ENCODE results near the gene OXSR1. TPM values are rescaled to one million over a fixed set of nuclear protein-coding genes. Genes with fewer than 3 reads are reported as not detected.

The OXSR1 gene
- polyA plus RNA-seq, 2 of the 4 experiments (the other 2 are of a cell fraction): 30.2 to 44.0 TPM

DNA sequence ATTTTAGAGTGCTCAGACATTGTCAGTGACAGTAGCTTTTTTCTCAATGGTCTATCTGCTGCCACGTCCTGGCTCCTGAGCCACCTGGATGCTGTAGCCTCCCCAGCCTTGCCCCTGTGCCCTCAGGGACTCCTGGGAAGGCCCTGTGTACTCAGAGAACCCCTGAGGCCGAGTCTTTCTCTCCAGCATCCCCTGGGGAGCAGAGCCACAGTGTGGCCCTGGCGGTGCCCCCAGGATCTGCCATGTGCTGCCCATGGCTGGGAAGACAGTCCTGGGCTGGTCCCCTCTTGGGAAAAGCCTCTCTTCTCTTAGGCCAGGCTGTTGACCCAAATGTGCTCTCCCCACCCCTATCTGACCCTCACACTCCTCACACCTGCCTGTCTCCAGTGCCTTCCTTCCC is 21.8 kb upstream of the OXSR1 start:
- Histone ChIP-seq H3K9me3 (peaks cover 17% of the 10 kb centered on the region), H3K4me3 (no peak overlapping the region), H3K27ac (no peak overlapping the region), H3K4me2 (no peak overlapping the region), H3K4me1 (peaks cover 8% of the 10 kb centered on the region; the same call in 1 of the 3 replicates)
- FAIRE-seq (no peak), DNase-seq (ENCODE audit: low read depth in 1 of 2, low spot score in 1 of 2) (no peak), ATAC-seq (no peak)
- ChIA-PET POLR2A (no interaction called here), CTCF (interaction anchor here (1.1 to 1.4 kb wide), 3 partner anchors 8 to 21 kb away, joined by 3 read pairs; no protein-coding TSS in a partner anchor)
- WGBS (ENCODE audit: missing lambda C conversion rate): 42% methylated on average over 3 of the region's 3 CpGs
- TF ChIP-seq HOXA7 (CRISPR knock-in tag; IDR thresholded peaks at IDR 0.05) (no peak), JUNB (IDR thresholded peaks at IDR 0.05) (no peak), MAX (IDR thresholded peaks at IDR 0.05) (no peak), CHD4 (IDR thresholded peaks at IDR 0.05; ENCODE audit: borderline replicate concordance) (no peak), NPAS2 (CRISPR knock-in tag; IDR thresholded peaks at IDR 0.05; ENCODE audit: borderline replicate concordance) (no peak), MYC (IDR thresholded peaks at IDR 0.05; ENCODE audit: borderline replicate concordance, low read length) (no peak), CEBPB (IDR thresholded peaks at IDR 0.05) (no peak), RNF2 (IDR thresholded peaks at IDR 0.05; ENCODE audit: borderline replicate concordance, low read depth) (no peak), HOXB13 (CRISPR knock-in tag; IDR thresholded peaks at IDR 0.05; ENCODE audit: low read depth) (no peak)
- TF ChIP-seq, protein P1, sequence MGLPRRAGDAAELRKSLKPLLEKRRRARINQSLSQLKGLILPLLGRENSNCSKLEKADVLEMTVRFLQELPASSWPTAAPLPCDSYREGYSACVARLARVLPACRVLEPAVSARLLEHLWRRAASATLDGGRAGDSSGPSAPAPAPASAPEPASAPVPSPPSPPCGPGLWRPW (IDR thresholded peaks at IDR 0.05): no peak
- TF ChIP-seq, protein P2, sequence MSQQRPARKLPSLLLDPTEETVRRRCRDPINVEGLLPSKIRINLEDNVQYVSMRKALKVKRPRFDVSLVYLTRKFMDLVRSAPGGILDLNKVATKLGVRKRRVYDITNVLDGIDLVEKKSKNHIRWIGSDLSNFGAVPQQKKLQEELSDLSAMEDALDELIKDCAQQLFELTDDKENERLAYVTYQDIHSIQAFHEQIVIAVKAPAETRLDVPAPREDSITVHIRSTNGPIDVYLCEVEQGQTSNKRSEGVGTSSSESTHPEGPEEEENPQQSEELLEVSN (IDR thresholded peaks at IDR 0.05; ENCODE audit: borderline replicate concordance, low read depth): no peak

DNA sequence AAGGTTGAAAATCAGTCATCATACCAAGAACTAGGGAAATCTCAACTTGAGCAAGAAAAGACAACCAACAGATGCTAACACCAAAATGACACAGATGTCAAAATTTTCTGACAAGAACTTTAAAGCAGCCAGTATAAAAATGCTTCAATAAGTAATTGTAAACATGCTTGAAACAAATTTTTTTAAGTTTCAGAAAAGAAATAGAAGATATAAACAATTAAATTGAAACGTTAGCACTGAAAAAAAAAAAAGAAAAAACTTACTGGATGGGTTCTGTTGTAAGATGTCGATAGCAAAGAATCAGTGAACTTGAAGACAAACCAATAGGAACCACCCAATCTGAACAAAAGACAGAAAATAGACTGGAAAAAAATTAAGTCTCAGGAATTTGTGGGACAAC is 18.8 kb upstream of the OXSR1 start:
- Histone ChIP-seq H3K9me3 (peaks cover 17% of the 10 kb centered on the region), H3K4me2 (no peak overlapping the region), H3K4me3 (no peak overlapping the region), H3K4me1 (no peaks in the 10 kb centered on the region), H3K27ac (no peak overlapping the region)
- ATAC-seq (no peak), DNase-seq (ENCODE audit: low read depth in 1 of 2, low spot score in 1 of 2) (no peak), FAIRE-seq (no peak)
- 3% methylated on average over 2 of the region's 2 CpGs for WGBS (ENCODE audit: missing lambda C conversion rate)
- POLR2A ChIA-PET: no interaction called here
- CTCF ChIA-PET: no interaction called here
- TF ChIP-seq, protein P3, sequence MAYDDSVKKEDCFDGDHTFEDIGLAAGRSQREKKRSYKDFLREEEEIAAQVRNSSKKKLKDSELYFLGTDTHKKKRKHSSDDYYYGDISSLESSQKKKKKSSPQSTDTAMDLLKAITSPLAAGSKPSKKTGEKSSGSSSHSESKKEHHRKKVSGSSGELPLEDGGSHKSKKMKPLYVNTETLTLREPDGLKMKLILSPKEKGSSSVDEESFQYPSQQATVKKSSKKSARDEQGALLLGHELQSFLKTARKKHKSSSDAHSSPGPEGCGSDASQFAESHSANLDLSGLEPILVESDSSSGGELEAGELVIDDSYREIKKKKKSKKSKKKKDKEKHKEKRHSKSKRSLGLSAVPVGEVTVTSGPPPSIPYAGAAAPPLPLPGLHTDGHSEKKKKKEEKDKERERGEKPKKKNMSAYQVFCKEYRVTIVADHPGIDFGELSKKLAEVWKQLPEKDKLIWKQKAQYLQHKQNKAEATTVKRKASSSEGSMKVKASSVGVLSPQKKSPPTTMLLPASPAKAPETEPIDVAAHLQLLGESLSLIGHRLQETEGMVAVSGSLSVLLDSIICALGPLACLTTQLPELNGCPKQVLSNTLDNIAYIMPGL (CRISPR knock-in tag; IDR thresholded peaks at IDR 0.05; ENCODE audit: borderline replicate concordance): no peak
- TF ChIP-seq KDM1A (IDR thresholded peaks at IDR 0.05; ENCODE audit: low read depth) (no peak), KDM5A (IDR thresholded peaks at IDR 0.05) (no peak), RCOR1 (IDR thresholded peaks at IDR 0.05; ENCODE audit: low read depth, low read length) (no peak), FOSB (CRISPR knock-in tag; IDR thresholded peaks at IDR 0.05) (no peak), CEBPB (IDR thresholded peaks at IDR 0.05) (no peak), RNF2 (IDR thresholded peaks at IDR 0.05; ENCODE audit: borderline replicate concordance, low read depth) (no peak)
- TF ChIP-seq, protein P1 (IDR thresholded peaks at IDR 0.05): no peak
- TF ChIP-seq, protein P4, sequence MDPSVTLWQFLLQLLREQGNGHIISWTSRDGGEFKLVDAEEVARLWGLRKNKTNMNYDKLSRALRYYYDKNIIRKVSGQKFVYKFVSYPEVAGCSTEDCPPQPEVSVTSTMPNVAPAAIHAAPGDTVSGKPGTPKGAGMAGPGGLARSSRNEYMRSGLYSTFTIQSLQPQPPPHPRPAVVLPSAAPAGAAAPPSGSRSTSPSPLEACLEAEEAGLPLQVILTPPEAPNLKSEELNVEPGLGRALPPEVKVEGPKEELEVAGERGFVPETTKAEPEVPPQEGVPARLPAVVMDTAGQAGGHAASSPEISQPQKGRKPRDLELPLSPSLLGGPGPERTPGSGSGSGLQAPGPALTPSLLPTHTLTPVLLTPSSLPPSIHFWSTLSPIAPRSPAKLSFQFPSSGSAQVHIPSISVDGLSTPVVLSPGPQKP (IDR thresholded peaks at IDR 0.05; ENCODE audit: low read depth, low read length): no peak

GRCh38 chr3:38147421-38147820 is 17.9 kb upstream of the OXSR1 start:
- no peak overlapping the region for H3K4me2 ChIP-seq
- no peak for TF ChIP-seq HDAC2 (IDR thresholded peaks at IDR 0.05)
- TF ChIP-seq, protein P1 (IDR thresholded peaks at IDR 0.05): no peak
- no peak for ATAC-seq
- 89% methylated on average over 3 of the region's 3 CpGs for WGBS (ENCODE audit: missing lambda C conversion rate)
- no peak overlapping the region for H3K4me3 ChIP-seq
- no peak for FAIRE-seq
- no peaks in the 10 kb centered on the region for H3K4me1 ChIP-seq
- peaks cover 17% of the 10 kb centered on the region for H3K9me3 ChIP-seq
- POLR2A ChIA-PET: interaction anchor here (0.8 kb wide), 1 partner anchor 11 kb away, joined by 4 read pairs; the partner anchor contains the start of gene ACAA1
- CTCF ChIA-PET: interaction anchor here (1.3 kb wide), 1 partner anchor 16 kb away, joined by 4 read pairs; no protein-coding TSS in a partner anchor
- no peak for DNase-seq (ENCODE audit: low read depth in 1 of 2, low spot score in 1 of 2)
- H3K27ac ChIP-seq: no peak overlapping the region
